Measurements from ENCODE around the gene CUTA. TPM values are rescaled to one million over a fixed set of nuclear protein-coding genes. Genes with fewer than 3 reads are reported as not detected.

CUTA gene
- total RNA-seq, 1 donor: 155 TPM

GRCh38 chr6:33428966-33429749, 11.3 kb upstream of the CUTA start:
- no peak for DNase-seq (ENCODE audit: low read depth)
- H3K4me3 ChIP-seq (ENCODE audit: low read depth, low read length): no peak overlapping the region
- no peak for TF ChIP-seq CTCF (IDR thresholded peaks at IDR 0.05; ENCODE audit: insufficient read depth, low read depth, low read length)

GRCh38 chr6:33428224-33428965, 10.5 kb upstream of the CUTA start:
- TF ChIP-seq CTCF (IDR thresholded peaks at IDR 0.05; ENCODE audit: insufficient read depth, low read depth, low read length): peak; percentile 35
- peak overlapping the region; percentile 79 for H3K4me3 ChIP-seq (ENCODE audit: low read depth, low read length)
- DNase-seq (ENCODE audit: low read depth): no peak

- TF ChIP-seq CTCF (IDR thresholded peaks at IDR 0.05; ENCODE audit: insufficient read depth, low read depth, low read length): peak; percentile 9
- peak; percentile 22 for DNase-seq (ENCODE audit: low read depth)
- H3K4me3 ChIP-seq (ENCODE audit: low read depth, low read length): peak overlapping the region; percentile 79
Observed at GRCh38 chr6:33427585-33428223, 9.8 kb upstream of the CUTA start.

GRCh38 chr6:33426590-33427511, 8.9 kb upstream of the CUTA start:
- peak overlapping the region; percentile 79 for H3K4me3 ChIP-seq (ENCODE audit: low read depth, low read length)
- no peak for TF ChIP-seq CTCF (IDR thresholded peaks at IDR 0.05; ENCODE audit: insufficient read depth, low read depth, low read length)
- DNase-seq (ENCODE audit: low read depth): no peak

GRCh38 chr6:33425668-33426577, 8.0 kb upstream of the CUTA start:
- H3K4me3 ChIP-seq (ENCODE audit: low read depth, low read length): peak overlapping the region; percentile 79
- peak; percentile 59 for TF ChIP-seq CTCF (IDR thresholded peaks at IDR 0.05; ENCODE audit: insufficient read depth, low read depth, low read length)
- DNase-seq (ENCODE audit: low read depth): peak; percentile 88
